NOMO-1 treated with DMSO at 0.1 percent for 48 hours (cell line): ENCODE data around the gene ARHGEF33.
A peak's percentile ranks its signal among the peaks of the same experiment; 100 is the strongest.
"Not testable (repeated sequence)": the region's sequence is repeated elsewhere in the genome, so short reads cannot be mapped to it uniquely, and the experiment has no call there.

Experiments used
- DNase-seq: peaks from one replicate; lab custom pipeline; 2025; ENCODE audit not compliant: unreplicated experiment; lab: John Stamatoyannopoulos, UW

ARHGEF33 gene

GRCh38 chr2:38907743-38908562 is 18.3 kb downstream of the ARHGEF33 start:
- no peak for DNase-seq

- DNase-seq = no peak
These were observed 20.2 kb downstream of the ARHGEF33 start for GRCh38 chr2:38909872-38910271.

- DNase-seq = no peak
These were observed 21.5 kb downstream of the ARHGEF33 start for GRCh38 chr2:38911191-38911590.

DNA sequence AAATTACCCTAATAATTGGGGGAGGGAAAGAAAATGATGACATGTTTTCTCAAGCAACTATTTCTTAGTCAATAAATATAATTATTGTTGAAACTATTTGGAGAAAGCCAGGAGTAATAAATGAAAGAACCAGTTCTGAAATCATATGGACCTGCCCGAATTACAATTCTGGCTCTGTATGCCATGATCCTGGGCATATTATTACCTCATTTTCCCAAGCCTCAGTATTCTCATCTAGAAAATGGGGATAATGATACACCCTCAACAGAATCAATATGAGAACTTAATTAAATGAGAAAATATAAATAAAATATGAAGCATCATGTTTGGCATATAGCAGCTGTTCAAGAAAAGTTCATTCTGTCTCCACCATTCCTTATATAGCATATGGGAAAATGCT is 22.9 kb downstream of the ARHGEF33 start:
- DNase-seq = no peak

DNA sequence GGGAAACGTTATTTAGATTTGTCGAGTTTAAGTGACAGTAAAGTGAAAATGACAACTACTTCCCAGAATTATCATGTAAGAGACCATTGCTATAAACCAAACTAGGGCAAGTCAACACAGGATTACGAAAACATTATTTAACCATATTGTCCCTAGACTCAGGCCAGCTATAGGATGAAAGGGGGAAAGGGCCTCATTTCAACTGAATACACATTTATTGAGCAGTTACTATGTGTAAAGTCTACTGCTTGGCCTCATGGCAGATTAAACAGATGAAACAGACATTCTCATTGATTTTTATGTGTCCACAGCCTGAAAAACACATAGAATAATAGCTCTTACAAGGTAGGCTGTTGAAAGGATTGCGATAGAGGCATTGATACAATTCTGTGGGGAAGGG is 32.7 kb downstream of the ARHGEF33 start:
- no peak for DNase-seq

- no peak for DNase-seq
These were observed 33.2 kb downstream of the ARHGEF33 start for GRCh38 chr2:38922902-38923301.

DNA sequence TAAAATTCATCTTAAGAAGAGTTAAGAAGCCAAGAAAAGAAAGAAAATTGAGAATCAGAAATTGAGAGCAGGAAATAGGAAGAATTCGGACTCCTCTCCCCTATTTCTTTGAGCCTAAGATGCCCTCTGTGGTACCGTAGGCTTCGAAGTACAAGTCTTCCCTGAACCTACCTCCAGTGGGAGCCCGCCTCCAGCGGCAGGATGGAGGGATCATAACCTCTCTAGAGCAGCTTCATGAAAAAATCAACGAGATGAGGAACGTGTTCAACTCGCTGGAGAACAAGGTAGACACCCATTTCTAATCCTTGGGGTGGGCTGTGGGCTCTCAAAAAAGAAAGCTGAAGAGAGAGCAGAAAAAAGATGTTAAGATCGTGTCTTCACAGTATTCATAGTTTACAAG is 36.3 kb downstream of the ARHGEF33 start:
- DNase-seq = no peak

DNA sequence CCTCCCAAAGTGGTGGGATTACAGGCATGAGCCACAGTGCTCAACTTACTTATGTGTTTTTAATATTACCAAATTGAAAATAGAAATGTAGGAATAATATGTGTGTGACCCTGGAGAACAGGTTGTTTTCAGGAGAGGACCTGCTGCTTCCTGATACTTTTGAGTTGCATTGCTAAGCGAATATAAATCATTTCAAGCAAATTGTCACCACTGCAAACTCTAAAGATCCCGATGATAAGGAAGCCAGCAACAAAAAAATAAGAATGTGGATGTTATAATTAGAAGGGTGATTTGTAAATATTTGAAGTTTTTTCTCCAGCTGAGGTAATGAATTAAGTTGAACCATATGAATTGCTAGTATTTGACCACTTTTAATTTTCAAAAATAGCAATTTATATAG is 40.9 kb downstream of the ARHGEF33 start:
- no peak for DNase-seq

DNA sequence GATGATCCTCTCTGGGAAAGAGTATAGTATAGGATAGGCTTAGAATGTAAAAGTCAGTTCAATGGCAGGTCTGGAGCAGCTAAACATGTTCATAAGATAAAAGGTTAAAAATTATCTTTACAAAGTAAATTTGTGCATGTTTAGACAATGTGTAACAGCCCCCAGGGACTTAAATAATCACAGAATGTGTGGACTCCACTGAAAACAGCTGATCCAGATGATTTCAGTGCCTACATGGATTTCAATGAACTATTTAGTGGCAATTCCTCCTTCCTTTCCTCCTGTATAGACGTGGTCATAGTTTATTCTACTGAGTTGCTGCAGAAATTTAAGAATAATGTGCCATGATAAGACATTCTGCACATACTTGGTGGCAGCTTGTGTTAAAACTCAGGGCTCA is 42.9 kb downstream of the ARHGEF33 start:
- DNase-seq = no peak

- DNase-seq = peak; percentile 76
These were observed 44.0 kb downstream of the ARHGEF33 start for GRCh38 chr2:38933653-38934052.

DNA sequence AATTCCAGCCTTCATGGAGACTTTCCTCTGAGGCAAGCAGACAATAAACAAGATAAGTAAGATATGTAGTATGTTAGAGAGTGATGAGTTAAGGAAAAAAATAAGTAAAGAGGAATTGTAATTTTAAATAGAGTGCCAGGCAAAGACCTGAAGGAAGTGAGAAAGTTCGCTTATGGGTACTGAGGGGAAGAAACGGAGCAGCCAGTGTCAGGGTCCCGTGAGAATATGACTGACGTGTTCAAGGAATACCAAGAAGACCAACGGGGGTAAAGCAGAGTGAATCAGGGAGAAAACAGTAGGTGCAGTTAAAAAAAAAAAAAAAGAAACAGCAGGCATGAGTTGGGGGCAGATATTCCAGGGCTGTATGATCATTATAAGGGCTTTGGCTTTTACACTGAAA is 45.1 kb downstream of the ARHGEF33 start:
- no peak for DNase-seq

DNA sequence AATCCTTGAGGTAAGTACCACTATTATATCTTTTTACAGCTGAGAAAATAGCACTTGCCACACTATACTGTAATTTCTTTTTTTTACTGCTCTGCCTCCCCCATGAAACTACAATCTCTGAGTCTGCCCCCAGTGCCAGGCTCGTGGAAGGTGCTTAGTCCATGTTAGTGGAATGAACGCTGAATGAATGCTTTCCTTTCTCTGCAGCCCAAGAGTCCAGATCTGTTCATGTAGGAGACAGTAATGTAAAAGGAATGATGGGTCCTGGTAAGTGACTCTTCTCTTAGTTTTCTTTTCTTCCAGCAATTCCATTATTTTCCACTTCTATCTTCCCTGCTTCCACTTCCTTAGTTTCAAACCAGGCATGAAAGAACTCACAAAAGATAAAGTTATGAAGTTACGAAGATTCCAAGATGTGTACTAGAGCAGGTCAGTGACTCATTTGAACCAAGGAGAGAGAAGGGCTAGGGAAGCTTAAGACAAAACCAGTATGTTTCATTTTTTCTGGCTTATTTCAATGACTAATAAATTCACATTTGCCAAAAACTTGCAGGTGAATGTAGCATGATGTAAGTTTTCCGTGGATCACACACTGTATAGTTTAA is 46.0 kb downstream of the ARHGEF33 start:
- DNase-seq = no peak

DNA sequence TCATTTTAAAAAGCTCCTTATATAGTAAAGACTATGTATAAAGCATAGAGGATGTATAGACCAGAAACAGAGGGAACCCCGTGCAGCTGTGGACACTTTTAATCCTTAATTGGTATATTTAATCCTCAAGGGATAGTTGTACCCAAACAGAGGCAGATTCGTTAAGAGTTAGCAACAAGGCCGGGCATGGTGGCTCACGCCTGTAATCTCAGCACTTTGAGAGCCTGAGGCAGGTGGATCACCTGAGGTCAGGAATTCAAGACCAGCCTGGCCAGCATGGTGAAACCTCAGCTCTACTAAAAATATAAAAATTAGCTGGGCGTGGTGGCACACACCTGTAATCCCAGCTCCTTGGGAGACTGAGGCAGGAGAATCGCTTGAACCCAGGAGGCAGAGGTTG is 46.8 kb downstream of the ARHGEF33 start:
- DNase-seq = not testable (repeated sequence)

DNA sequence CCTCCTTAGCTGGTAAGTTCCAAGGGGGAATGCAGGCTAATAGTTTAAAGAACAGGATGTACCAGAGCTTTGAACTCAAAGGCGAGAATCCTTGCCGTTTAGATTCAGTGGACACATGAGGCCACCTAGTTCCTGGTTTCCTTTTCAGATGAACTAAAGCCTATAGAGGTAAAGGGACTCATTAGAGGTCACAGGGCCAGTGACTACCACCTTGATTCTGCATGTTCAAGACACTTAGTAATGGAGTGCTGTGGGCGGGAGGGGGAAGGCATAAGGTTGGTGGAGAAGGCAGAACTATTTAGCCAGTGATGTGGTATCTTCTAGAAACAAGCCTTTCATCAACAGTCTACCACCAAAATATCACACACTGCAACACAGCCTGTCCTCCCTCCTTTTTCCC is 47.9 kb downstream of the ARHGEF33 start:
- DNase-seq = no peak

GRCh38 chr2:38940746-38941145 is 51.1 kb downstream of the ARHGEF33 start:
- no peak for DNase-seq

- no peak for DNase-seq
These were observed 54.1 kb downstream of the ARHGEF33 start for GRCh38 chr2:38943784-38944183.

DNA sequence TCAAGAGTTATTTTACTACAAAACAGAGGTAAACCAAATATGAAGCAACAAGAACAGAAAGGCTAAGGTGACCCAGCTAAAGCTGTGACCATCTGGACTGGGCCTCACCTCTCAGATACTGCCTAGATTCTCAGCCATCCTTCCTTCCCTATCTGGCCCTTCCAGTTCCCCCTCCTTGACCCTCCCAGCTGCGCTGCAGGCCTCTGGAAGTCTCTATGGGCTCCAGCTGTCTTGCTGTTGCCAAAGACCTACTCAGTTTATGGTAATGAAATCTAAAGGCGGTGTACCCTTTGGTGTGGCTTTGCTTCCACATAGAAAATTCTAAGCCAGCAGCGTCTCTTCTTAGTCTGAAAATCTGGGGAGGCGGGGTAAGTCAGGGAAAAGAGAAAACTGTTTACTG is 55.7 kb downstream of the ARHGEF33 start:
- no peak for DNase-seq

DNA sequence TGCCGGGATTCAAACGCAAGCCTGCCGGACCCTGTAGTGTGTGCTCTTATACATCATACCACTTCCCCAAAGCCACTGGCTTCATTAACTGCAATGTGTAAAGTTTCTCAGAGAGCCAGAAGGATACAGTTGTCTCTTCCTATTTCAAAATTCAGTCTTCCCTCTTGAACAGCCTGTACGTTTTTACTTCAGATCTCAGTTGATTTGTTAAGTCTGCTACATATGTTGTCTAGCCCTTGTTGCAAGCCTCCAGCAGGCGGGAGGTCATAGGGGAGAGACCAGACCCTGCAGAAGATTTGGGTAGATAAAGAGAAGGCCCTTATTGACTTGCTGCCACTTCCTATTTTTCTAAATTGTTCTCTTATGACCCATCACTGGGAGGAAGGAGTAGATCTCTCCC is 56.2 kb downstream of the ARHGEF33 start:
- peak; percentile 92 for DNase-seq

DNA sequence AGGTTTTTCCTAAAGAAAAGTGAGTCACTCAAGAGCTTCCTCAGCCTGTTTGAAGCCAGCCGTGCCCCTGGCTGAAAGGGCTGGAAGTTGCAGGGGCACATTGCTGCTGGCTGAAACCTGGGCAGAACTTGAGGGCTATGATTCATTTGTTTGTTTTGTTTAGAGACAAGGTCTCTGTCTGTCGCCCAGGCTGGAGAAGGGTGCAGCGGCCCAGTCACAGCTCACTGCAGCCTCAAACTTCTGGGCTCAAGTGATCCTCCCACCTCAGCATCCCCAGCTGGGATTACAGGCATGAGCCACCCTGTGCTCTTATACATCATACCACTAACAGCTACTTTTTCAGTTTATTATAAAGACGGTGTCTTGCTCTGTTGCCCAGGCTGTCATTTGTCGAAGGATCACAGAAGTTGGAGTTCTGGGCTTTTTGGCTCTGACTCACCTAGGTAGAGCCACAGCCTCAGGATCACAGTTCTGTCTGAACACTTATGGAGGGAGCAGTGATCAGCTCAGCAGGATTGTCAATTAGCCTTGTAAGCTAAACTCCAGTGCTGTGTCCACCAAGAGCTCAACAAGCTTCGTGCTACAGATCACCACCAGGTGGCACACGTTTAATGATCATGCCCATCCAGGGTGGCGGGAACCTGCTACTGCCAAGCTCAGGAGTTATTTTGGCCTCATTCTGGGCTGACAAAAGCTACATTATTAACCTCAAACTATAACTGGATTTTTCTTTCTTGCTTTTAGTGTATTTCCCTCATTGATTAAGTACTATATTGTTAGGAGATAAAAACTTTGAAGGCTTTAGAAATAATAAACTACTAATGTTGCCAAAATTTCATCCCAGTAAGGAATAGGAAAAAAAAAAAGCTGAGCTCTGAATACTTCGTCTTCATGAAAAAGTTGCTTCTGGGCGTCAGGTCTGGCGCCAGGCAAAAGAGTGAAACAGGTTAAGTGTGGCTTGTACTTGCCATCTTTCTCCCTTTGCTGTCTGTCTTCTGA is 57.9 kb downstream of the ARHGEF33 start:
- DNase-seq = peak; percentile 49

GRCh38 chr2:38948387-38948882 is 58.8 kb downstream of the ARHGEF33 start:
- DNase-seq = no peak

GRCh38 chr2:38948995-38949394 is 59.3 kb downstream of the ARHGEF33 start:
- no peak for DNase-seq
